T-helper 22 cell (primary cell): ENCODE data around the gene GMPPA.

Experiments used
- DNase-seq: peaks from one replicate; pipeline ENCODE4 v3.0.0-alpha.2; 2020; ENCODE audit warnings: low read depth

The GMPPA gene

GRCh38 chr2:219498280-219499057 lies at the start of gene GMPPA:
TSS of gene GMPPA (plus strand) at chr2:219498891. CDS start at chr2:219499976, 1,085 bp downstream.
- DNase-seq = peak; percentile 86

- no peak for DNase-seq
These were observed 49.1 kb upstream of the GMPPA start for GRCh38 chr2:219449609-219450008.

- DNase-seq = no peak
These were observed 46.9 kb upstream of the GMPPA start for GRCh38 chr2:219451661-219452360.

- DNase-seq = no peak
These were observed 46.1 kb upstream of the GMPPA start for GRCh38 chr2:219452361-219453317.

GRCh38 chr2:219453671-219454590 lies 44.8 kb upstream of the GMPPA start:
- DNase-seq = no peak

GRCh38 chr2:219455581-219455980 lies 43.1 kb upstream of the GMPPA start:
- DNase-seq = no peak

- DNase-seq = no peak
These were observed 40.8 kb upstream of the GMPPA start for GRCh38 chr2:219457784-219458369.

- DNase-seq = no peak
These were observed 39.7 kb upstream of the GMPPA start for GRCh38 chr2:219458996-219459395.

- no peak for DNase-seq
These were observed 39.0 kb upstream of the GMPPA start for GRCh38 chr2:219459460-219460311.

GRCh38 chr2:219460424-219460926 lies 38.2 kb upstream of the GMPPA start:
- DNase-seq = no peak

GRCh38 chr2:219461047-219461514 lies 37.6 kb upstream of the GMPPA start:
- DNase-seq = no peak

GRCh38 chr2:219461669-219462068 lies 37.0 kb upstream of the GMPPA start:
- DNase-seq = no peak

GRCh38 chr2:219462349-219462748 lies 36.3 kb upstream of the GMPPA start:
- DNase-seq = no peak

GRCh38 chr2:219464286-219465032 lies 34.2 kb upstream of the GMPPA start:
- DNase-seq = no peak

- no peak for DNase-seq
These were observed 32.8 kb upstream of the GMPPA start for GRCh38 chr2:219465659-219466561.

- DNase-seq = no peak
These were observed 31.6 kb upstream of the GMPPA start for GRCh38 chr2:219466816-219467735.

- no peak for DNase-seq
These were observed 31.0 kb upstream of the GMPPA start for GRCh38 chr2:219467736-219468075.
